Neuron (in vitro differentiated cells): ENCODE data around the gene SERPINI2.

Experiments
- H2AFZ ChIP-seq: one replicate; pipeline ENCODE4 v1.6.1; 2013; ENCODE audit warnings: low read depth, mild to moderate bottlenecking, inconsistent platforms, low read length, moderate library complexity
- H3K27me3 ChIP-seq: one replicate; pipeline ENCODE4 v1.6.1; 2013; ENCODE audit warnings: low read length; ENCODE audit not compliant: insufficient read depth
- H3K36me3 ChIP-seq: one replicate; pipeline ENCODE4 v1.6.1; 2013; ENCODE audit warnings: low read length; ENCODE audit not compliant: insufficient read depth
- H3K4me1 ChIP-seq: one replicate; pipeline ENCODE4 v1.6.1; 2013; ENCODE audit warnings: low read length; ENCODE audit not compliant: insufficient read depth
- H3K4me3 ChIP-seq: 2 replicates; pipeline ENCODE4 v1.5.1; 2013; ENCODE audit warnings: mild to moderate bottlenecking, low read length, moderate library complexity
- H3K9me3 ChIP-seq: one replicate; pipeline ENCODE4 v1.6.1; 2013; ENCODE audit warnings: low read length

The SERPINI2 gene

GRCh38 chr3:167473863-167474262 lies at the start of gene SERPINI2:
TSS of gene SERPINI2 (minus strand) at chr3:167474042. CDS start at chr3:167471834, 2,208 bp downstream.
- H3K4me3 ChIP-seq = no peak within 1 kb of the TSS
- H3K9me3 ChIP-seq = no peaks in the 10 kb centered on the region
- no peaks in the 10 kb centered on the region for H3K36me3 ChIP-seq
- no peak within 1 kb of the TSS for H2AFZ ChIP-seq
- no peaks in the 10 kb centered on the region for H3K4me1 ChIP-seq
- H3K27me3 ChIP-seq = no peaks in the 10 kb centered on the region

DNA sequence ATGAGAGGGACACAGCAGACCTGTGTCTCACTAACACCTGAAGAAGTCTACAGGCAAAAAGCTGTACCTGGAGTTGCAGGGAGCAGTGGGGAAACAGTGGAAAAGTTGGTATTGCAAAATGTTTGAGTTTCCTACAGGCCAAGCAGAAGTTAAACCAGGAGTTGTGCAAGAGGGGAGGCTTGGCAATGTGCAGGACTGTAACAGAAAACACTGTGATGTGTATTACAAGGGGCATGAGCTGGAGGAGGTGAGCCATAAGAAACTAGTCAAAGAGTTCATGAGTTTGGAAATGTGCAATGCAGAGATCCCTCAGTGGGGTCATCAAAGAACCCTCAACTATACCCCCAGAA lies 47.1 kb upstream of the SERPINI2 start:
- Histone ChIP-seq H2AFZ (no peak overlapping the region), H3K36me3 (no peaks in the 10 kb centered on the region), H3K4me1 (no peaks in the 10 kb centered on the region), H3K27me3 (no peaks in the 10 kb centered on the region), H3K4me3 (no peak overlapping the region), H3K9me3 (no peaks in the 10 kb centered on the region)

DNA sequence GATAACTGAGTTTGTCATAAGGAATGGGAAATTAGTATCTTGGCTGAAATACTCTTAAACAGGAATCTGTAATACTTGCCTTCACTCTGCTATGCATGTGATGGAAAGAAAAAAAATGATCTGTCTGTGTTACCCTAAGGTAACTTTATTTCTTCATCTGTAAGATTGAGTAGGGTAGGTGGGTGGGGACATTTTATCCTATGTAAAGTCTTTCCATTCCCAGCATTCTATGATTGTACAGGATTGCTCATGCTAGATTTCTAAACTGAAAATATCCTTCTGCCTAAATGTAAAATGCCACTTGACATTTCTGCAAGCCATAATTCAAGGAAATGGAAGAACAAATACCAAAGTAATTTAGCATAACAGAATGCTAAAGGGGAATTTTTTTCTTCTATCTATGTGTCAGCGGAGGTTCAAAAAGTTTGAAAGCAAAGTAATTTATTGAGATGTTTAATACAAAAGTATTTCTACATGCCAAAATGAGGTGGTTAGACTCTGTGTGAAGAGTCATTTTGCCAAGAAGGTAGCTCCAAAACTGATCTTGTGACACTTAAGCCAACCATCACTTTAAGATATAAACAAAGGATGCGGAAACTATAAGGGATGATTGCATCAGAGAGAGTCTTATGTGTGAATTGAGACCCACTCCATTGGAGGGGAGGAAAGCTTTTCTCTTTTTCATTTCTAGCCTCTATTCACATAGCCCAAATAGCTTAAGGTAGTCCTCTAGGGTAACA lies 46.6 kb upstream of the SERPINI2 start:
- no peaks in the 10 kb centered on the region for H3K9me3 ChIP-seq
- H3K36me3 ChIP-seq = no peaks in the 10 kb centered on the region
- no peak overlapping the region for H2AFZ ChIP-seq
- H3K27me3 ChIP-seq = no peaks in the 10 kb centered on the region
- no peaks in the 10 kb centered on the region for H3K4me1 ChIP-seq
- no peak overlapping the region for H3K4me3 ChIP-seq

DNA sequence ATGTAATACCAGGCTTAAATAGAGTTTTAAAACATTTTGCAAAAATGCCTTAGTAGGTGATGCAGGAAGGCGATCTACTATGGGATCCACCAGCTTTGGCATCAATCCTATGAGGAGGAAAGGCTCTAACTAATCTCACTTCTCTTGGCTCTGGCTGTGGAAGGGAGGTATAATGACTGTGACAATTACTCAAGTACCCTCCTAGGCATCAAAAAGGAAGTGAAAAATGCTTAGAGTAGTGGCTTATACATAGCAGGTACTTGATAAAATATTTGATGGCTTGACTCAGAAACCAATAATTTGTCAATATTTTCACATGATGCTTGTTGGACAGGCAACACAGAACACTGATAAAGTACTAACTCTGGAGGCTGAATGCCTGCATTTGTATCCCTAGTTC lies 34.1 kb upstream of the SERPINI2 start:
- no peaks in the 10 kb centered on the region for H3K4me1 ChIP-seq
- peaks cover 6% of the 10 kb centered on the region for H3K9me3 ChIP-seq
- H3K27me3 ChIP-seq = no peaks in the 10 kb centered on the region
- no peak overlapping the region for H3K4me3 ChIP-seq
- no peak overlapping the region for H2AFZ ChIP-seq
- H3K36me3 ChIP-seq = peaks cover 7% of the 10 kb centered on the region

- H3K36me3 ChIP-seq = peaks cover 6% of the 10 kb centered on the region
- H3K4me3 ChIP-seq = no peak overlapping the region
- H3K27me3 ChIP-seq = no peaks in the 10 kb centered on the region
- H3K4me1 ChIP-seq = no peaks in the 10 kb centered on the region
- no peak overlapping the region for H2AFZ ChIP-seq
- peaks cover 4% of the 10 kb centered on the region for H3K9me3 ChIP-seq
These were observed 28.6 kb upstream of the SERPINI2 start for GRCh38 chr3:167502401-167502800.

DNA sequence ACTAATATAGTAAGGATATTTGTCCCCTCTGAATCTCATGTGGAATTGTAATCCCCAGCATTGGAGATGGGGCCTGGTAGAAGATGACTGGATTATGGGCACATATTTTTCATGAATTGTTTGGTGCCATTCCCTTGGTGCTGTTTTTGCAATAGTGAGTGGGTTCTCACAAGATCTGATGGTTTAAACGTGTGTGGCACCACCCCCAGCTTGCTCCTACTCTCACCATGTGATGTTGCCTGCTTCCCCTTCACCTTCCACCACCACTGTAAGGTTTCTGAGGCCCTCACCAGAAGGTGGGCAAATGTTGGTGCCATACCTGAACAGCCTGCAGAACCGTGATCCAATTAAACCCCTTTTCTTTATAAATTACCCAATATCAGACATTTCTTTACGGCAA lies 28.1 kb upstream of the SERPINI2 start:
- H3K4me1 ChIP-seq = no peaks in the 10 kb centered on the region
- H3K27me3 ChIP-seq = no peaks in the 10 kb centered on the region
- H3K36me3 ChIP-seq = peaks cover 6% of the 10 kb centered on the region
- no peak overlapping the region for H3K4me3 ChIP-seq
- H3K9me3 ChIP-seq = peaks cover 4% of the 10 kb centered on the region
- no peak overlapping the region for H2AFZ ChIP-seq

DNA sequence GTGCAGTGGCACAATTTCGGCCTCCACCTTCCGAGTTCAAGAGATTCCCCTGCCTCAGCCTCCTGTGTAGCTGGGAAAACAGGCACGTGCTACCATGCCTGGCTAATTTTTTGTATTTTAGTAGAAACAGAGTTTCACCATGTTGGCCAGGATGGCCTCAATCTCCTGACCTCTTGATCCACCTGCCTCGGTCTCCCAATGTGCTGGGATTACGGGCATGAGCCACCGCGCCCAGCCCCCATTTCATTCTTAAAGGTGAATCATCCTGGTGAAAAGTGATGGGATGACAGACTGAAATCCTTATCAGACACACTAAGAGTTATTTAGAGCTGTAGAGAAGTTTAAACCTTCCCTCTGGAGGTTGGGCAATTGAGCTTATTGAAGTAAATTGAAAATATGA lies 24.1 kb upstream of the SERPINI2 start:
- Histone ChIP-seq H3K4me1 (no peaks in the 10 kb centered on the region), H3K27me3 (no peaks in the 10 kb centered on the region), H3K9me3 (no peaks in the 10 kb centered on the region), H2AFZ (no peak overlapping the region), H3K36me3 (peaks cover 3% of the 10 kb centered on the region), H3K4me3 (no peak overlapping the region)

DNA sequence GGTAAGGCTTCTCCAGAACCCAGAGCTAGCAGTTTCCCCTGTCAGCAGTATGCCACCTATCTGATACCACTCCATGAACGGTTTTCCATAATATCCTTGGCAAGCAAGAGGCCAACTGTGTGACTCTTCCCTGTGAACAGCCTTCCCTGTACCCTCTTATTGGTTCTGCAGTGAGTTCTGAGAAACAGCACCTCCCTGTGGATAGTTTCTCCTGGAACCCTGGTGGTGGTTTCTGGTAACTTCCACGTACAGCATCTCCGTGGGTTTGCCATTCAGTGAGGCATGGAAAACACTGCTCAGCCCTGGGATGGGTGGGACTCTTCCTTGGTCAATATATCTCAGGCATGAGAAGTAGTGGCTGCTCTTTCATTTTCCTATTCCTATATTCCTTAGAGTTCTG lies 19.4 kb upstream of the SERPINI2 start:
- Histone ChIP-seq H3K27me3 (no peaks in the 10 kb centered on the region), H2AFZ (no peak overlapping the region), H3K4me1 (no peaks in the 10 kb centered on the region), H3K4me3 (no peak overlapping the region), H3K9me3 (no peaks in the 10 kb centered on the region), H3K36me3 (no peaks in the 10 kb centered on the region)

DNA sequence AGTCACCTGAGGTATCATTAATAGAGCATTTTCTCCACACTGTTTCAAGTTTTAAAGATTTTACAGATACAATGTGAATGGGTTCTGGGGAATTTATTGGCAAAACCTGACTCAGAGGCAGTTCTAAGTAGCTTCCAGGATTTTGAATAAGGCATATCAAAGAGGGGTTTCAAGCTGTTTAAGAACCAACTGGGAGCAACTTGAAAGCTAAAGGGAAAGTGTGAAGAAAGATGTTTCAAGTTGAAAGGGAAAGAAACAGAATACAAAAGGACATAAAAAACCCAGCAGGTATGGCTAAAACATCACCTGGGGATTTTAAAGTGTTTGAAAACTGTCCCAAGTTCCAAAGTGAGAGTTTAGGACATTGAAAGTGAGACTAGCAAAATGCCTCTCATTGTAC lies 17.8 kb upstream of the SERPINI2 start:
- no peaks in the 10 kb centered on the region for H3K4me1 ChIP-seq
- H3K27me3 ChIP-seq = no peaks in the 10 kb centered on the region
- no peak overlapping the region for H3K4me3 ChIP-seq
- no peak overlapping the region for H2AFZ ChIP-seq
- no peaks in the 10 kb centered on the region for H3K36me3 ChIP-seq
- H3K9me3 ChIP-seq = no peaks in the 10 kb centered on the region

GRCh38 chr3:167489571-167489970 lies 15.7 kb upstream of the SERPINI2 start:
- H3K36me3 ChIP-seq = no peaks in the 10 kb centered on the region
- no peak overlapping the region for H3K4me3 ChIP-seq
- no peaks in the 10 kb centered on the region for H3K27me3 ChIP-seq
- H3K4me1 ChIP-seq = no peaks in the 10 kb centered on the region
- H3K9me3 ChIP-seq = no peaks in the 10 kb centered on the region
- H2AFZ ChIP-seq = no peak overlapping the region

DNA sequence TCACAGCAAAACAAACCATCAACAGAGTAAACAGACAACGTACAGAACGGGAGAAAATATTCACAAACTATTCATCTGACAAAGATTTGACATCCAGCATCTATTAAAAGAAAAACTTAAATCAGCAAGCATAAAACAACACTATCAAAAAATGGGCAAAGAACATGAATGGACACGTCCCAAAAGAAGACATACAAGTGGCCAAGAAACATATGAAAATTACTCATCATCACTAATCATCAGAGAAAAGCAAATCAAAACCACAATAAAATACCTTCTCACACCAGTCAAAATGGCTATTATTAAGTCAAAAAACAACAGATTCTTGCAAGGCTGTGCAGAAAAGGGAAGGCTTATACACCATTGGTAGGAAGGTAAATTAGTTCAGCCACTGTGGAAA lies 13.7 kb upstream of the SERPINI2 start:
- H3K4me1 ChIP-seq = no peaks in the 10 kb centered on the region
- no peaks in the 10 kb centered on the region for H3K36me3 ChIP-seq
- no peak overlapping the region for H2AFZ ChIP-seq
- no peak overlapping the region for H3K4me3 ChIP-seq
- no peaks in the 10 kb centered on the region for H3K9me3 ChIP-seq
- no peaks in the 10 kb centered on the region for H3K27me3 ChIP-seq

DNA sequence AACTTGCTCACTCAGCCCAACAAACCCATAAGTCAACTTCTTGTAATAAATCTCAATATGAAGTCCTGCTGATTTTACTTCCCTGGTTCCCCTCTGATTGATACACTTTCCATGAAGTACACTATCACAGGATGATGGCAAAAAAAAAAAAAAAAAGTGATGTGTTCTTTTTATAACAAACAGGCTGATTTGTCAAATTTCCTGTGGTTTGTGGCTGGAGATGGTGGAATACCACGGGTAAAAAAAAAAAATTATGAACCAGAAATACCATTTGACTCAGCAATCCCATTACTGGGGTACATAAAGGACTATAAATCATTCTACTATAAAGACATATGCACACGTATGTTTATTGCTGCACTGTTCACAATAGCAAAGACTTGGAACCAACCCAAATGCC lies 10.7 kb upstream of the SERPINI2 start:
- H3K4me1 ChIP-seq = no peaks in the 10 kb centered on the region
- H3K27me3 ChIP-seq = no peaks in the 10 kb centered on the region
- H2AFZ ChIP-seq = no peak overlapping the region
- H3K4me3 ChIP-seq = no peak overlapping the region
- H3K9me3 ChIP-seq = no peaks in the 10 kb centered on the region
- no peaks in the 10 kb centered on the region for H3K36me3 ChIP-seq

DNA sequence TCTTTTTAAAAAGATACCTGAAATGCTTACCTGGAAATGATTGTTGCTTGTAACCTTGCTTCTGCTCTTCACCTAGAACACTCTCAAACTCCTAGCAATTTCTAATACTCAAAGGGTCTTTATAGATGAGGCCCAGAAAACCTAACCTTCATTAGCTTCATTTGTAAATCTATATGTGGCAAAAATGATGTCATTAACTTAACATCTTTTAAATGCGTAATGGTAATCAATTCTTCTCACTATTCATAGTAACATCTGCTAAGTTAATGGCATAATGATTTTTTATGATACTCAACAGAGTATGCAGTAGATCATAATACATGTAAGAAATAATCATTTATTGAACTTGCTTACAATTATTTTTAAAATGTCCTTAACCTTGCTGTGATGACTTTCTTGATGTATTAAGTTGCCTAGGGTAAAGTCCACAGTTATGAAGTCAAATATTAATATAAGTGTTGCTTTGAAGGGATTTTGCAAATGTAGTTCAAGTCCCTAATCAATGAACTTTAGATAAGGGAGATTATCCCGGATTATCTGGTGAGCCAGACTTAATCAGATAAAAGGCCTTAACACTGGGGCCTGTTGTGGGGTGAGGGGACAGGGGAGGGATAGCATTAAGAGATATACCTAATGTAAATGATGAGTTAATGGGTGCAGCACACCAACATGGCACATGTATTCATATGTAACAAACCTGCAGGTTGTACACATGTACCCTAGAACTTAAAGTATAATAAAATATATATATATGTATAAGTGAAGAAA lies 10.1 kb upstream of the SERPINI2 start:
- Histone ChIP-seq H2AFZ (no peak overlapping the region), H3K4me3 (no peak overlapping the region), H3K36me3 (no peaks in the 10 kb centered on the region), H3K27me3 (no peaks in the 10 kb centered on the region), H3K9me3 (no peaks in the 10 kb centered on the region), H3K4me1 (no peaks in the 10 kb centered on the region)
